Measurements from ENCODE around the gene OR4K15. TPM values are rescaled to one million over a fixed set of nuclear protein-coding genes. Genes with fewer than 3 reads are reported as not detected.

OR4K15 gene
- total and polyA plus RNA-seq, 10 of the 15 experiments (the other 5 are each of a cell fraction or from before 2014, with no cell fraction given): not detected

- TF ChIP-seq EGR1 (IDR thresholded peaks at IDR 0.05; ENCODE audit: borderline replicate concordance in 1 of 2, low read depth in 2 of 2, low read length in 2 of 2): no peak
- no peak for TF ChIP-seq TCF3 (IDR thresholded peaks at IDR 0.05; ENCODE audit: borderline replicate concordance, insufficient read depth, low read depth, low read length)
- TF ChIP-seq CBX5 (IDR thresholded peaks at IDR 0.05; ENCODE audit: low read depth): no peak
- no peak for TF ChIP-seq SIX5 (IDR thresholded peaks at IDR 0.05; ENCODE audit: low read depth, low read length, severe bottlenecking)
These were observed 33.7 kb upstream of the OR4K15 start (continued) for GRCh38 chr14:19941668-19942067.

- ChIA-PET POLR2A (no interaction called here), RAD21 (ENCODE audit: unreplicated experiment) (no interaction called here), CTCF (no interaction called here), SMC1A (ENCODE audit: uncharacterized antibody, unreplicated experiment) (no interaction called here)
- in situ Hi-C loops (cut with MboI) (no loop called here), intact Hi-C loops (cut with micrococcal nuclease; ENCODE audit: unreplicated experiment) (no loop called here)
- Histone ChIP-seq H3K27ac (ENCODE audit: control insufficient read depth, insufficient read depth) (no peak overlapping the region), H2AFZ (ENCODE audit: control insufficient read depth, low read depth, low read length) (no peak overlapping the region), H4K20me1 (ENCODE audit: control insufficient read depth, insufficient read depth) (no peaks in the 10 kb centered on the region), H3K9ac (ENCODE audit: control insufficient read depth, insufficient read depth, low read length) (no peak overlapping the region), H3K4me3 (no peak overlapping the region), H3K4me2 (ENCODE audit: control insufficient read depth, insufficient read depth) (no peak overlapping the region), H3K27me3 (replicated peaks in 1 of 2; ENCODE audit: control insufficient read depth in 2 of 2, insufficient read depth in 2 of 2, low read length in 1 of 2) (no peaks in the 10 kb centered on the region), H3K9me3 (replicated peaks; ENCODE audit: control insufficient read depth, insufficient read depth, low read length) (no peaks in the 10 kb centered on the region), H3K79me2 (ENCODE audit: control insufficient read depth, insufficient read depth, low read length) (no peaks in the 10 kb centered on the region), H3K36me3 (ENCODE audit: control insufficient read depth in 2 of 2, insufficient read depth in 2 of 2, low read length in 1 of 2) (no peaks in the 10 kb centered on the region), H3K4me1 (ENCODE audit: control insufficient read depth, insufficient read depth, low read length) (no peaks in the 10 kb centered on the region)
- ATAC-seq (no peak), FAIRE-seq (no peak), DNase-seq (ENCODE audit: low read depth, low spot score) (no peak)
- WGBS (ENCODE audit: insufficient coverage, insufficient replicate concordance, low lambda C conversion rate, missing lambda C conversion rate): 67% methylated on average over 3 of the region's 3 CpGs
- BruUV-seq (replicated peaks): no TSS peak
- TF ChIP-seq SMAD5 (IDR thresholded peaks at IDR 0.05; ENCODE audit: low read depth): no peak
- TF ChIP-seq FOXM1 (IDR thresholded peaks at IDR 0.05; ENCODE audit: low read depth, low read length): no peak
- TF ChIP-seq SKIL (IDR thresholded peaks at IDR 0.05; ENCODE audit: low read depth, poor library complexity, severe bottlenecking): no peak
- TF ChIP-seq PBX3 (IDR thresholded peaks at IDR 0.05; ENCODE audit: insufficient replicate concordance, low read depth, low read length): no peak
- TF ChIP-seq ZBED1 (IDR thresholded peaks at IDR 0.05; ENCODE audit: borderline replicate concordance): no peak
- TF ChIP-seq POU2F2 (IDR thresholded peaks at IDR 0.05; ENCODE audit: borderline replicate concordance, low read depth, low read length): no peak
These were observed 27.8 kb upstream of the OR4K15 start for GRCh38 chr14:19947413-19948090.
